HepG2 (cell line): ENCODE data around the gene C15orf62. TPM values are rescaled to one million over a fixed set of nuclear protein-coding genes. Genes with fewer than 3 reads are reported as not detected.
A peak's percentile ranks its signal among the peaks of the same experiment; 100 is the strongest.

Experiments
- ATF7 ChIP-seq, 2 experiments: fragments of 450-650 bp in 1 of 2; sonication (generic) in 1 of 2; formaldehyde crosslinking in 1 of 2; IDR thresholded peaks; 2 replicates each; pipeline versions ENCODE4 v1.4.0 to v1.6.1; 2016 to 2020; ENCODE audit warnings: antibody characterized with exemption in 1 of 2, mild to moderate bottlenecking in 1 of 2, missing genetic modification reagents in 1 of 2
- DNMT1 ChIP-seq: sonication (generic); formaldehyde crosslinking; IDR thresholded peaks from 2 replicates; pipeline ENCODE4 v1.5.1; 2020; ENCODE audit warnings: mild to moderate bottlenecking, missing genetic modification reagents
- ETV5 ChIP-seq: IDR thresholded peaks from 2 replicates; pipeline ENCODE4 v1.6.1; 2018; ENCODE audit warnings: missing biosample characterization, missing genetic modification reagents, inconsistent platforms, borderline replicate concordance
- FOXP1 ChIP-seq, 2 experiments: fragments of 450-650 bp in 1 of 2; IDR thresholded peaks; 2 replicates each; pipeline ENCODE4 v1.6.1; 2017 to 2018; ENCODE audit warnings: antibody characterized with exemption in 1 of 2
- HNRNPLL ChIP-seq: fragments of 200-400 bp; formaldehyde crosslinking; IDR thresholded peaks from 2 replicates; pipeline ENCODE4 v1.6.1; 2017; ENCODE audit warnings: mild to moderate bottlenecking, low read depth, low read length; ENCODE audit not compliant: poor library complexity, severe bottlenecking
- HNRNPUL1 ChIP-seq: fragments of 200-400 bp; formaldehyde crosslinking; IDR thresholded peaks from 2 replicates; pipeline ENCODE4 v1.6.1; 2017; ENCODE audit warnings: low read depth, mild to moderate bottlenecking, low read length, moderate library complexity
- HOXA7 ChIP-seq: sonication (generic); formaldehyde crosslinking; IDR thresholded peaks from 2 replicates; pipeline ENCODE4 v1.8.1; 2022; ENCODE audit warnings: mild to moderate bottlenecking, missing genetic modification reagents, moderate library complexity
- HOXA9 ChIP-seq: sonication (generic); formaldehyde crosslinking; IDR thresholded peaks from 2 replicates; pipeline ENCODE4 v1.8.1; 2022; ENCODE audit warnings: missing genetic modification reagents, mild to moderate bottlenecking, moderate library complexity, borderline replicate concordance
- IKZF1 ChIP-seq: fragments of 450-650 bp; IDR thresholded peaks from 2 replicates; pipeline ENCODE4 v1.7.1; 2016
- MED8 ChIP-seq: sonication (generic); formaldehyde crosslinking; IDR thresholded peaks from 2 replicates; pipeline ENCODE4 v1.8.1; 2023; ENCODE audit warnings: mild to moderate bottlenecking, missing genetic modification reagents; ENCODE audit not compliant: insufficient replicate concordance
- MIER2 ChIP-seq: IDR thresholded peaks from 2 replicates; pipeline ENCODE4 v1.6.1; 2016; ENCODE audit warnings: missing biosample characterization, missing genetic modification reagents
- ZNF230 ChIP-seq: sonication (generic); formaldehyde crosslinking; IDR thresholded peaks from 2 replicates; pipeline ENCODE4 v1.4.0; 2020; ENCODE audit warnings: mild to moderate bottlenecking, missing genetic modification reagents
- ZNF281 ChIP-seq: sonication (generic); formaldehyde crosslinking; IDR thresholded peaks from 2 replicates; pipeline ENCODE4 v1.4.0; 2020; ENCODE audit warnings: missing genetic modification reagents, borderline replicate concordance
- polyA plus RNA-seq, 8 experiments: library from polyadenylated mRNA; depleted of rRNA in 3 of 8; stranded (reverse) in 7 of 8; unstranded in 1 of 8; fragments of >200 nt; fragmentation: Illumina TruSeq in 4 of 8; extraction: Trizol in 4 of 8; gene quantifications; 2 replicates each; pipeline versions ENCODE4 v1.2.1 to v1.2.3, GENCODE V29; 2011 to 2016; ENCODE audit warnings: low read depth in 4 of 8, missing spikeins in 1 of 8, mixed read lengths in 1 of 8; ENCODE audit not compliant: insufficient read depth in 1 of 8
- total RNA-seq, 5 experiments: library from RNA; depleted of rRNA; stranded (reverse); fragments of >200 nt; fragmentation: Illumina TruSeq; extraction: Trizol; gene quantifications; 2 replicates each; pipeline ENCODE4 v1.2.3, GENCODE V29; 2016; ENCODE audit warnings: low read depth in 1 of 5
- TF ChIP-seq, protein P1 (sequence below): sonication (generic); formaldehyde crosslinking; IDR thresholded peaks from 2 replicates; pipeline ENCODE4 v1.5.0; 2020; ENCODE audit warnings: missing genetic modification reagents
- TF ChIP-seq, protein P2 (sequence below): sonication (generic); formaldehyde crosslinking; IDR thresholded peaks from 2 replicates; pipeline ENCODE4 v1.8.0; 2022; ENCODE audit warnings: mild to moderate bottlenecking, missing genetic modification reagents, moderate library complexity
- TF ChIP-seq, protein P3 (sequence below): IDR thresholded peaks from 2 replicates; pipeline ENCODE4 v1.6.1; 2016; ENCODE audit warnings: missing biosample characterization, missing genetic modification reagents, low read depth
- TF ChIP-seq, protein P4 (sequence below): IDR thresholded peaks from 2 replicates; pipeline ENCODE4 v1.6.1; 2012; ENCODE audit warnings: inconsistent platforms
- TF ChIP-seq, protein P5 (sequence below): sonication (generic); formaldehyde crosslinking; IDR thresholded peaks from 2 replicates; pipeline ENCODE4 v1.4.0; 2020; ENCODE audit warnings: missing genetic modification reagents

The C15orf62 gene
- total and polyA plus RNA-seq, 2 of the 13 experiments (the other 11 are each of a cell fraction or from before 2014, with no cell fraction given) = 0.51 to 1.1 TPM

DNA sequence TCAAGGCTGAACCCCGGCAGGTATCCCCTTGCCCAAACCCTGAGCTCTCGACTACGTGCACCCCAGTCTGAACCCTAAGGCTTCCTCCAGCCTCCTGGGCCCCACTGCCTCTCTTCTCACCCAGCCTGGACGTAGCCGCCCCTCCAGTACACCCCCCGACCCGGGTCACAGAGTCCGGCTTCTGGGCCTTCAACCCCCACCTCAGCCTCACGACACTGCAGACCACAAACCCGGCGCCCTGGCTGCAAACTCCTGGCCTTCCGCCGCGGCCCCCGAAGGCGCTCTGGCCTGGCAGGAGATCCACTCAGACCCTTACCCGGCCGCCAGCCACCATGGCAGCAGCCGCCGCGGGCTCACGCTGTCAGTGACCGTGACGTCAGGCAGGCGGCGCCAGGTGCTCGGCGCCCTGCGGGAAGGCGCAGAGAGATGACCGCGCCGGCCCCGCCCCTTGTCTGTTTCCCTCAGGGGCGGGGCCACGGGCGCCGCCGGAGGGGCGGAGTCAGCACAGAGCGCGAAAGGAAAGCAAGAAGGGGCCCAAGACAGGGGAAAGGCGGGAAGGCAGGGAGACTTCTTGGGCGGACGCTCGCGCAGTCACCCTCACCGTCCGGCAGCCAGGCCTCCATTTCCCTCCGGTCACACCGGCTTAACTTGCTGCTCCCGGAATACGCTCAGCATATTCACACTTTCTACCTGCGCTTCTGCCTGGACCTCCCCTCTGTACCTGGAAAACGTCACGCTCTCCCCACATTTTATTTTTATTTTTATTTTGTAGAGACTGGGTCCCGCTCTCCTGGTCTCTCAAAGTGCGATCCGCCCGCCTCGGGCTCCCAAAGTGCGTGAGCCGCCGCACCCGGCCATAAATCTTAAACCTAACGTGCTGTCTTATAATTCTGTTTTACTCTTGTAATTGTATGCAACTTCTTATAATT, 14.6 kb upstream of the C15orf62 start, which contains the start of gene RMDN3 (continued):
- TF ChIP-seq HOXA7 (CRISPR knock-in tag) (no peak), FOXP1 (IDR thresholded peaks at IDR 0.05) (no peak), FOXP1 (CRISPR knock-in tag; IDR thresholded peaks at IDR 0.05) (0 out of 2 replicates have a peak, but pooled peaks have one; percentile 20), ZNF230 (CRISPR knock-in tag) (peak; percentile 78; the same call in 1 of the 2 replicates), ATF7 (IDR thresholded peaks at IDR 0.05) (peak; percentile 39; the same call in 1 of the 2 replicates), ATF7 (CRISPR knock-in tag; IDR thresholded peaks at IDR 0.05) (peak; percentile 72; the same call in 1 of the 2 replicates), IKZF1 (no peak), HNRNPLL (peak; percentile 7), ETV5 (CRISPR knock-in tag) (peak; percentile 29; the same call in 1 of the 2 replicates), MIER2 (no peak), HNRNPUL1 (peak; percentile 85; the same call in 1 of the 2 replicates), HOXA9 (CRISPR knock-in tag) (no peak), MED8 (CRISPR knock-in tag) (no peak), DNMT1 (CRISPR knock-in tag) (peak; percentile 46; the same call in 1 of the 2 replicates), ZNF281 (no peak)
- TF ChIP-seq, protein P1, sequence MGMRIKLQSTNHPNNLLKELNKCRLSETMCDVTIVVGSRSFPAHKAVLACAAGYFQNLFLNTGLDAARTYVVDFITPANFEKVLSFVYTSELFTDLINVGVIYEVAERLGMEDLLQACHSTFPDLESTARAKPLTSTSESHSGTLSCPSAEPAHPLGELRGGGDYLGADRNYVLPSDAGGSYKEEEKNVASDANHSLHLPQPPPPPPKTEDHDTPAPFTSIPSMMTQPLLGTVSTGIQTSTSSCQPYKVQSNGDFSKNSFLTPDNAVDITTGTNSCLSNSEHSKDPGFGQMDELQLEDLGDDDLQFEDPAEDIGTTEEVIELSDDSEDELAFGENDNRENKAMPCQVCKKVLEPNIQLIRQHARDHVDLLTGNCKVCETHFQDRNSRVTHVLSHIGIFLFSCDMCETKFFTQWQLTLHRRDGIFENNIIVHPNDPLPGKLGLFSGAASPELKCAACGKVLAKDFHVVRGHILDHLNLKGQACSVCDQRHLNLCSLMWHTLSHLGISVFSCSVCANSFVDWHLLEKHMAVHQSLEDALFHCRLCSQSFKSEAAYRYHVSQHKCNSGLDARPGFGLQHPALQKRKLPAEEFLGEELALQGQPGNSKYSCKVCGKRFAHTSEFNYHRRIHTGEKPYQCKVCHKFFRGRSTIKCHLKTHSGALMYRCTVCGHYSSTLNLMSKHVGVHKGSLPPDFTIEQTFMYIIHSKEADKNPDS (CRISPR knock-in tag) = no peak
- TF ChIP-seq, protein P2, sequence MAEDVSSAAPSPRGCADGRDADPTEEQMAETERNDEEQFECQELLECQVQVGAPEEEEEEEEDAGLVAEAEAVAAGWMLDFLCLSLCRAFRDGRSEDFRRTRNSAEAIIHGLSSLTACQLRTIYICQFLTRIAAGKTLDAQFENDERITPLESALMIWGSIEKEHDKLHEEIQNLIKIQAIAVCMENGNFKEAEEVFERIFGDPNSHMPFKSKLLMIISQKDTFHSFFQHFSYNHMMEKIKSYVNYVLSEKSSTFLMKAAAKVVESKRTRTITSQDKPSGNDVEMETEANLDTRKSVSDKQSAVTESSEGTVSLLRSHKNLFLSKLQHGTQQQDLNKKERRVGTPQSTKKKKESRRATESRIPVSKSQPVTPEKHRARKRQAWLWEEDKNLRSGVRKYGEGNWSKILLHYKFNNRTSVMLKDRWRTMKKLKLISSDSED (CRISPR knock-in tag) = no peak
- TF ChIP-seq, protein P3, sequence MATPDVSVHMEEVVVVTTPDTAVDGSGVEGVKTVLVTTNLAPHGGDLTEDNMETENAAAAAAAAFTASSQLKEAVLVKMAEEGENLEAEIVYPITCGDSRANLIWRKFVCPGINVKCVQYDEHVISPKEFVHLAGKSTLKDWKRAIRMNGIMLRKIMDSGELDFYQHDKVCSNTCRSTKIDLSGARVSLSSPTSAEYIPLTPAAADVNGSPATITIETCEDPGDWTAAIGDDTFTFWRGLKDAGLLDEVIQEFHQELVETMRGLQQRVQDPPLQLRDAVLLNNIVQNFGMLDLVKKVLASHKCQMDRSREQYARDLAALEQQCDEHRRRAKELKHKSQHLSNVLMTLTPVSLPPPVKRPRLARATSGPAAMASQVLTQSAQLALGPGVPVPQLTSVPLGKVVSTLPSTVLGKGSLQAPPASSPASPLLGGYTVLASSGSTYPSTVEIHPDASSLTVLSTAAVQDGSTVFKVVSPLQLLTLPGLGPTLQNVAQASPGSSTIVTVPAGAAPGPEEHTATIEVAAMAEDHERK = peak; percentile 69
- TF ChIP-seq, protein P4, sequence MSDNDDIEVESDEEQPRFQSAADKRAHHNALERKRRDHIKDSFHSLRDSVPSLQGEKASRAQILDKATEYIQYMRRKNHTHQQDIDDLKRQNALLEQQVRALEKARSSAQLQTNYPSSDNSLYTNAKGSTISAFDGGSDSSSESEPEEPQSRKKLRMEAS = peak; percentile 76
- TF ChIP-seq, protein P5, sequence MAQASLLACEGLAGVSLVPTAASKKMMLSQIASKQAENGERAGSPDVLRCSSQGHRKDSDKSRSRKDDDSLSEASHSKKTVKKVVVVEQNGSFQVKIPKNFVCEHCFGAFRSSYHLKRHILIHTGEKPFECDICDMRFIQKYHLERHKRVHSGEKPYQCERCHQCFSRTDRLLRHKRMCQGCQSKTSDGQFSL (CRISPR knock-in tag) = peak; percentile 23; the same call in 1 of the 2 replicates
